Stimulated activated naive CD8-positive, alpha-beta T cell treated with anti-CD3 and anti-CD28 coated beads, Interleukin-15, Interleukin-2, amounts not matched to agents 100 U/mL and 50 U/mL, for 24 hours (primary cell): ENCODE measurements around the gene PPFIA4.
A peak's percentile ranks its signal among the peaks of the same experiment; 100 is the strongest.
"Not testable (repeated sequence)": the region's sequence is repeated elsewhere in the genome, so short reads cannot be mapped to it uniquely, and the experiment has no call there.

Source experiments
- ATAC-seq: fragments of 150-1000 bp; cut with Tn5 transposase; one replicate; pipeline ENCODE4 v1.10.0; 2021
- DNase-seq: peaks from one replicate; pipeline ENCODE4 v3.0.0; 2021

Gene PPFIA4

DNA sequence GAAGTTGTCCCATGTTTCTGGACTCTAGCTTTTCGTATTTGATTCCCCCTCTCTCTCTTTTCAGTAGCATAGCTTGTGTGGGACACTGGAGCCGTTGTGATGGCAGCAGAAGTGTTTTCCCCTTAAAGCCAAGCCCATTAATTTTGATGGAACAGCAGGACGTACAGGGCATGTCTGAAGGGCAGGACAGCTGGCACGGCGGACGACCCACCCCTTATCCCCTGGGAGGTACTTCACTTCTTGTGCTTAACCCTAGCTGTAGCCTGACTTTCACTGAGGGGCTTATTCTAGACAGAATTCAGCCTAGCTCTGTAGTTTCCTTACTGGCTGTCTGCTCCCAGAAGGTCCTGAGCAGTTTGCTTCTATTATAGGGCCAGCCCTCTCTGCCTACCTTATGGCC, 8.6 kb upstream of the PPFIA4 start:
- ATAC-seq (no peak), DNase-seq (no peak)

- ATAC-seq, DNase-seq: not testable (repeated sequence)
These were observed 3.4 kb upstream of the PPFIA4 start for GRCh38 chr1:203022855-203023254.

GRCh38 chr1:203025686-203026030, 633 bp upstream of the PPFIA4 start:
- ATAC-seq: no peak
- no peak for DNase-seq

GRCh38 chr1:203026666-203027663, 674 bp downstream of the PPFIA4 start:
- DNase-seq (peak; percentile 13), ATAC-seq (peak; percentile 14)

DNA sequence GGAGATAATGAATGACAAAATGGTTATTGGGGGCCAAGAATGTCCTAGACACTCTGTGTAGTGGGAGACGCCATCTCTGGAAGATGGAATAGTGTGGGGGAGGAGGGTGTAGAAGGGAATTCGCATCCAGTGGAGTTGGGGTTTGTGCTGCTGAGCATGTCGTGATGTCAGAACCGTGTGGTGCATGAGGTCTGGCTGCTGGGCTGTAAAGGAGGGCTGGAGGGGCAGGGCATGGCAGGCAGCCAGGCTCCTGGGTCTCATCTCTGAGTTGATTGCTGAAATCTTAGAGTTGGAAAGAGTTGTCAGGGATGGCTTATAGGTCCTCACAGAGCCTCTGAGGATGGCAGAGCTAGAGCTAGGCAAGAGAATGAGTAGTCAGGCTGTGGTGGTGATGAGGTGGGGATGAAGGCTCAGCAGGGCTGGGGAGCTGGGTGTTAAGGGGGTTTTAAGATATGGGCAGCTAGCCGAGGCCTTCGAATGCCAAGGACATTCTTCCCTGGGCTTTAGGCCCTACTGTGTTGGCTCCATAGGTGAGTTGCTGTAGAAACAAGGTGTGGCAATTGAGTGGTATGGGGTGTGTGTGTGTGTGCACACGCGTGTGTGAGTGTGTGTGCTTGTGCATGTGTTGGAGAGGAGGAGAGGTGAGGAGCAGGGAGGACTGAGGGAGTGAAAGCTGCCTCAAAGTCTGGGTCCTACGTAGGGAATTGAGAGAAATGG, 1.9 kb downstream of the PPFIA4 start:
- DNase-seq (no peak), ATAC-seq (no peak)

DNA sequence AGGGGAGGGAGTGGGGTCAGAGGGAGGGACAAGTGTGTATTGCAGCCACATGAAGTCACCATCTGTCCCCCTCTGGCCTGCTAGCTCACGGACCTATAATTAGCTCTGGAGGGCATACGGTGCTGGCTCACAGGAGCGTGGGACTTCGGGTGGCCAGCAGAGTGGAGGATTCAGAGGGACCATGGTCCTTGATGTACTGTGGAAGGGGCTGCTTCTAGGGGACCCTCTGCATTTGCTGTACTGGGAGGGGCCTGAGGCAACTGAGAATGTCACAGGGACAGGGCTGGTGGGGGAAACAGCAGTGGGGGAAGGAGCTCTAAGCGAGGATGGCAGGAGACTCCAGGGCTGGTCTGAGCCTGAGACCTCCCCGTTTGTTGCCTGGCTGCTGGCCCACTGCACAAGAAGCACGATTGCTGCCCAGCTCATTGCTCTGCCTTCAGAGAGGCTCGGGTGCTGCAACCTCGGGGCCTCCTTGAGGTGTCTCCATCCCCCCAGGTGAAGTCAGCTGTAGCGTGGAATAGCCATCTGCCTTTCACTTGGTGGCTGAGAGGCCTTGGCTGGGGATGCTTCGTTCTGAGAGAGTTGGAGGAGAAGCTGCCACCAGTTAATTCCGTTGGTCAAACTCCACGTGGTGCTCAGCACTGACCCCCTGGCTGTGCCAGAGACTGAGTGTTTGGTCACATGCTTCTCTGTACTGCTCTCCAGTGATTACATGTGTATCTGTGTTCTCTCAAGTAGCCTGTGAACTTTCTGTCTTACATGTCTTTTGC, 2.7 kb downstream of the PPFIA4 start:
- no peak for ATAC-seq

GRCh38 chr1:203031467-203031866, 5.2 kb downstream of the PPFIA4 start:
- DNase-seq (no peak), ATAC-seq (no peak)

More for the DNA sequence above, 2.7 kb downstream of the PPFIA4 start:
- DNase-seq: no peak

GRCh38 chr1:203033287-203033686, 7.0 kb downstream of the PPFIA4 start:
- DNase-seq: no peak

DNA sequence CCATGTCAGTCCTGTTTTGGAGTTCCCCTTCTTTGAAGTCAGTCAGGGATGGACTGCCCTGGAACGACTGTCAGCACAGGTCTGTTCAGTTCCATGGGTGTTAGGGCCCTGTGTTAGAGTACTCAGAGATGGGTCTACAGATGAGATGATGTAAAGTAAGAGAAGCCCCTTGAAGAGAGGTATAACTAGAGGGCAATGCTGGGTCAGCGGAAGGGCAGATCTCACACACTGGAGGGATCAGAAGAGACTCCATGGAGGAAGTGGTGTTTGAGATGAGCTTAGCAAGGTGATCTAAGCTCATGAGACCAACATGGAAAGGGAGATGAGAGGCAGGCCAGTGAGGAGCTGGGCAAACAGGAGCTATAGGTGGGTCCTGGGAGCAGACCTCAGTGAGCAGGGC, 7.6 kb downstream of the PPFIA4 start:
- no peak for ATAC-seq
- DNase-seq: no peak

More at GRCh38 chr1:203033287-203033686, 7.0 kb downstream of the PPFIA4 start:
- ATAC-seq: no peak

DNA sequence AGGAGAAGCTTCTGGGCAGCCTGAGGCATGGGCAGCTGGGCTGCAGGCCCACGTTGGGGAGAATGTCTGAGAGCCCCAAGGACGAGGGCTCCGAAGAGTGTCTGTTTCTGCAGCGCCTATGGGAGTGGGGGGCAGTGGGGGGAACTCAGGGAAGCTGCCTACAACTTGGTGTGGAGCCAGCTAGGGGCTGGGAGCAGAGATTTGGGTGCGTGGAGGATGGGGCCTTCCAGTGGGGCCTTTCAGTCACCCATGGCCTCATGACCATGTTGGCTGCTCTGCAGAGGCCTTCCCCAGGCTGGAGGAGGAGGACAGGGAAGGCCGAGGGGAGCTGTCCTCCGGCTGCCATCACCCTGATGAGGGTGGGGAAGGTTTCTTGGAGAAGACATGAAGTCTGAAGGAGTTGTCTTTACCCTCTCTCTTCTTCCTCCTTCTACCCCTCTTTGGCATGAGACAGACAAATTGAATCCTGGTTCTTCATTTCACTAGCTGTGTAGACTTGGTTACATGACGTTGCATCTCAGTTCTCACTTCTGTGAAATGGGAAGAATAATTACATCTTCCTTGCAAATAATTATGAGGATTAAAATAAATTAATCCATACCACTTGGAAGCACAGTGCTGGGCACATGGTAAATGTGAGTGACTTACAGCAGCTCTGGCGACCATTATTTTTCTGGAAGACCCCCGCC, 8.3 kb downstream of the PPFIA4 start:
- DNase-seq (no peak), ATAC-seq (no peak)

DNA sequence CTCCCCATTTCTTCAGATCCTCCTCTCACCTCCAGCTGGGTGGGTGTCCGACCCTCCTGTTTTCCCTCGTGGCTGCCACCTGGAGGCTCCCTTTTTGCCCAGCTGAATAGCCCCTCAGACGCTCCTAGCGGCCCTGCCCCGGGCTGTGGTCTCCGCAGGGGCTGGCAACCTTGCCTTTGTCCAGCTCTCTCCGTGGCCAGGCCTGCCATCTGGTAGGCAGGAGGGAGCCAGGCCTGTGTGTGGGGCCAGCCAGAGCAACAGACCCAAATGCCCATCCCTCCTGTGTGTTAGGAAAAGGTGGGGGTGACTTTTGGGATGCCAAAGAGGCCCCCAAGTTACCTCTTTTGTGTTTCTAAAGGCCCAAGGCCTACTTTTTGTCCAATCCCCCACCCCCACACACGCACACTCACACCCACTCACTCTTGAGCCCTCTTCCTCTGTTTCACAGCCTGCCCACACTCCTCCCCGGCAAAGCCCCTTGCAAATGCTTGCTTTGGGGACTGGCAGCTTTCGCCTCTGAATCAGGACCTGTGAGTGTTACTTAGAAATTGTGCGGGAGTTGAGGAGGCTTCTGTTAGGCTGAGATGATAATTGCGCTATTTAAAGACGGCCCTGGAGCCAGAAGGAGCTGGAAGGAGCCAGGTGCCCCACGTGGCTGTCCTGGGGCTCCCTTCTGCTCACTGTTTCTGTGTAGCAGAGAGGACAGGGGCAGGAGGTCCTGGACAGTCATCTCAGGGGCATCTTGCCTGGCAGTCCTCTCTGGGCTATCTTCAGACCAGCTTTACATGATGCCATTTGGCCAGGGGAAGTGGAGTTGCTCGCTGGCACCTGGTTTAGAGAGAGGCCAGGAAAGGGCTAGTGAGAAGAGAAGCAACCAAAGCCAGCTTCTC, 9.1 kb downstream of the PPFIA4 start:
- ATAC-seq: no peak
- DNase-seq: no peak

- no peak for DNase-seq
- ATAC-seq: no peak
These were observed 9.8 kb downstream of the PPFIA4 start for GRCh38 chr1:203036135-203036534.

DNA sequence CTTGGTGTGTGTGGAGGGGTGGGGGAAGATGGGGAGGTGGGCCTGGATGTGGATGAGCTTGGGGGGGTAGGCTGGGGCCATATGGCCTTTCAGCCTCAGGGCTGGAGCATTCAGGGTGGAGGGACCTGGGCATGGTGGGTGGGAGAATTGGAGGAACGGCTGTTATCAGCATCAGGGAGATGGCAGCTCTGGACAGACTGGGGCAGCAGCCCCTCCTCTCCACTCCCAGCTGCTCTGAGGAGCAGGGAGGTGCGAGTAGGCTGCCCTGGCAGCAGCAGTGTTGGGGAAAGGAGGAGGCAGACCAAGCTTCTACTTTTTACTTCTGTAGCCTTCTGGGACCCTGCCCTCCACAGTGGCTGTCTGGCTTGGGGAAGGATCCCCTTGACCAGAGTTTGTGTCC, 10.2 kb downstream of the PPFIA4 start:
- no peak for ATAC-seq
- no peak for DNase-seq

DNA sequence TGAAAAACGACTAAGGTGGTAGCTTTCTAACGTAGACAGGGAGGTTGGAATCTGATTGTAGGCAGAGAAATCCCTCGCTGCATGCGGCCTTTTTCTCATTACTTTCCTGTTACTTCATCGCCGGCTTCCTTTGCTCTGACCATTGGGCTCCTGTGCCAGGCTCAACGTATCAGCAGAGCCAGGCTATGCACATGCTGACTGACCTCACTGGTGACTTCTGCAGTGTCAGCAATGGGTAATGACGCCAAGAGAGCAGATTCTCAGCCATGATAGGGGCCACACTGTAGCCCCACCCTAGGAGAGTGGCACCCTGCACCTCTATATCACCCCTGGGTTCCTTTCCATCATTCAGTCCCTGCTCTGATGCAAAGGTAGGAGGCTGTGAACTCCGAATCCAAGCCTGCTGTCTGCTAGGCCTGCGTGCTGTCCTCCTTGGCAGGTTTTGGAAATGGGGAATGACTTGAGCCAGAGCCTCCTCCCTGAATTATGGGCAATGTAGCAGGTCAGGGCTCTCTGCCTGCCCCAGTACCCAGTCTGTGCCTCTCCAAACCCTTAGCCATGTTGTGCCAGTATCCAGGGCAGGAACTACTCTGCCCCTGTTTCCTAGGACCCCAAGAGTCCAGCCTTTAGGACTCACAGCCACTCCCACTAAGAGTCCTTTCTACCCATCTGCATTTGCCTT, 11.4 kb downstream of the PPFIA4 start:
- no peak for DNase-seq
- ATAC-seq: no peak

GRCh38 chr1:203038217-203038741, 12.0 kb downstream of the PPFIA4 start:
- no peak for ATAC-seq
- no peak for DNase-seq

- DNase-seq (peak; percentile 68), ATAC-seq (peak; percentile 72)
These were observed 12.8 kb downstream of the PPFIA4 start for GRCh38 chr1:203038891-203039608.

- no peak for DNase-seq
- ATAC-seq: no peak
These were observed 13.6 kb downstream of the PPFIA4 start for GRCh38 chr1:203039609-203040512.
